Peyer's patch (tissue), 4 donors: ENCODE data around the gene MCAT. TPM values are rescaled to one million over a fixed set of nuclear protein-coding genes. Genes with fewer than 3 reads are reported as not detected.
"Not testable (repeated sequence)": the region's sequence is repeated elsewhere in the genome, so short reads cannot be mapped to it uniquely, and the experiment has no call there.

Experiments
- DNase-seq, 3 donors: peaks; one replicate each; pipeline ENCODE4 v3.0.0-alpha.2; 2017 to 2019
- H3K27ac ChIP-seq, 4 donors: fragments of 200-600 bp; sonication (generic); one replicate each; pipeline ENCODE4 v1.5.1; 2016 to 2019
- H3K27me3 ChIP-seq, 2 donors: fragments of 200-600 bp; sonication (generic); one replicate each; pipeline ENCODE4 v1.5.1; 2019
- H3K36me3 ChIP-seq, 3 donors: fragments of 200-600 bp; sonication (generic); one replicate each; pipeline ENCODE4 v1.5.1; 2016 to 2019
- H3K4me1 ChIP-seq, 4 donors: fragments of 200-600 bp; sonication (generic); one replicate each; pipeline ENCODE4 v1.5.1; 2016 to 2019
- H3K4me3 ChIP-seq, 4 donors: fragments of 200-600 bp; sonication (generic); 1 replicate in 3 of 4; 2 replicates in 1 of 4; pipeline ENCODE4 v1.5.1; 2016 to 2019; ENCODE audit warnings: mild to moderate bottlenecking in 1 of 4
- H3K9me3 ChIP-seq, 4 donors: fragments of 200-600 bp; sonication (generic); one replicate each; pipeline ENCODE4 v1.5.1; 2016 to 2019; ENCODE audit warnings: mild to moderate bottlenecking in 1 of 4
- POLR2A ChIP-seq, 2 donors: fragments of 450-650 bp; IDR thresholded peaks; one replicate each; pipeline ENCODE4 v1.5.1; 2017; ENCODE audit warnings: antibody characterized with exemption in 2 of 2, mild to moderate bottlenecking in 2 of 2, moderate library complexity in 2 of 2
- total RNA-seq, 4 donors: library from RNA; depleted of rRNA; stranded (reverse); fragments of >200 nt; gene quantifications; one replicate each; pipeline ENCODE4 v1.1.0, GENCODE V29; 2016
- TF ChIP-seq, protein P1 (sequence below), 6 experiments: fragments of 450-650 bp in 4 of 6; fragments of 200-600 bp in 2 of 6; sonication (generic) in 1 of 6; IDR thresholded peaks; one replicate each; pipeline ENCODE4 v1.5.1; 2017 to 2019; ENCODE audit warnings: antibody characterized with exemption in 6 of 6, mild to moderate bottlenecking in 3 of 6, moderate library complexity in 1 of 6

MCAT gene
- total RNA-seq, 4 donors from 2014 or later: 9.1 to 28.5 (median 15.1) TPM

DNA sequence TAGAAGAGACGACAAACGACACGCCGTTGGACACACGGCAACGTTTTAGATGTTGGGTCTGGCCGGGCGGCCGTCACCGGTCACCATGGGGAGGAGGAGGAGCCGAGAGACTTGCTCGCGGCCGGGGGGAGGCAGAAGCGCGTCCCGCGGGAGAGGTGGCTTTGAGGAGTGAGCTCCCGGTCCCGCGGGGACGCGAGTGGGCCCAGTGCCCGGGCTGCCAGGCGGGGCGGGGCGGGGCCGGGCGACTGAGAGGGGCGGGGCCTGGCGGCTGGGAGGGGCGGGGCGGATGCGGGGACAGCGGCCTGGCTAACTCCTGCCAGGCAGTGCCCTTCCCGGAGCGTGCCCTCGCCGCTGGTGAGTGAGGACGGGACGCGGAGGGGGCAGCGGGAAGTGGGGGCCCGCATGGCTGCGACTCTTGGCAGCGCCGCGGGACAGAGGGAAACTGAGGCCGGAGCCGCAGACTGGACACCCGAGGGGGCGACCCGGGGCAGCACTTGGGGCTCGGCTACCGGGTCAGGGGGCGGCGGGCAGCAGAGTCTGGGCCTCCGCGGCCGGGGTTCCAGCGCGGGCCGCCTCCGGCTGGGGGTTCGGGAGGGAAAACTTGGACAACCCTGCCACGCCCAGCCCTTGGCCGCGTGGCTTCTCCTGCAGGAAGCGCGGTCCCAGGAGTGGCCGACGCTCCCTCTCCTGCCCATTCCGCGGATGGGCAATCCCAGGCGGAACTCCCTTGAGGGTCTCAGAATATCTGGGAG is 8.2 kb upstream of the MCAT start, which contains the start of gene TSPO:
TSPO (plus strand) TSS at position 309 of the 752 bp plus-strand sequence. CDS start 7,680 bp downstream, outside the sequence.
- Histone ChIP-seq H3K4me3 (peak within 1 kb of the TSS; percentile 53 to 97 (median 92)), H3K27me3 (no peaks in the 10 kb centered on the region), H3K36me3 (no peaks in the 10 kb centered on the region), H3K27ac (peak within 1 kb of the TSS; percentile 77 to 92 (median 84)), H3K9me3 (no peaks in the 10 kb centered on the region), H3K4me1 (peaks cover 0 to 21% (median 9%) of the 10 kb centered on the region in 4 donors)
- TF ChIP-seq, protein P1, sequence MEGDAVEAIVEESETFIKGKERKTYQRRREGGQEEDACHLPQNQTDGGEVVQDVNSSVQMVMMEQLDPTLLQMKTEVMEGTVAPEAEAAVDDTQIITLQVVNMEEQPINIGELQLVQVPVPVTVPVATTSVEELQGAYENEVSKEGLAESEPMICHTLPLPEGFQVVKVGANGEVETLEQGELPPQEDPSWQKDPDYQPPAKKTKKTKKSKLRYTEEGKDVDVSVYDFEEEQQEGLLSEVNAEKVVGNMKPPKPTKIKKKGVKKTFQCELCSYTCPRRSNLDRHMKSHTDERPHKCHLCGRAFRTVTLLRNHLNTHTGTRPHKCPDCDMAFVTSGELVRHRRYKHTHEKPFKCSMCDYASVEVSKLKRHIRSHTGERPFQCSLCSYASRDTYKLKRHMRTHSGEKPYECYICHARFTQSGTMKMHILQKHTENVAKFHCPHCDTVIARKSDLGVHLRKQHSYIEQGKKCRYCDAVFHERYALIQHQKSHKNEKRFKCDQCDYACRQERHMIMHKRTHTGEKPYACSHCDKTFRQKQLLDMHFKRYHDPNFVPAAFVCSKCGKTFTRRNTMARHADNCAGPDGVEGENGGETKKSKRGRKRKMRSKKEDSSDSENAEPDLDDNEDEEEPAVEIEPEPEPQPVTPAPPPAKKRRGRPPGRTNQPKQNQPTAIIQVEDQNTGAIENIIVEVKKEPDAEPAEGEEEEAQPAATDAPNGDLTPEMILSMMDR (IDR thresholded peaks at IDR 0.05): peak in 1 of 6 experiments; percentile 4
- TF ChIP-seq POLR2A (IDR thresholded peaks at IDR 0.05): peak in 1 of 2 donors; percentile 65
- DNase-seq: peak; percentile 66 to 91 (median 85)

DNA sequence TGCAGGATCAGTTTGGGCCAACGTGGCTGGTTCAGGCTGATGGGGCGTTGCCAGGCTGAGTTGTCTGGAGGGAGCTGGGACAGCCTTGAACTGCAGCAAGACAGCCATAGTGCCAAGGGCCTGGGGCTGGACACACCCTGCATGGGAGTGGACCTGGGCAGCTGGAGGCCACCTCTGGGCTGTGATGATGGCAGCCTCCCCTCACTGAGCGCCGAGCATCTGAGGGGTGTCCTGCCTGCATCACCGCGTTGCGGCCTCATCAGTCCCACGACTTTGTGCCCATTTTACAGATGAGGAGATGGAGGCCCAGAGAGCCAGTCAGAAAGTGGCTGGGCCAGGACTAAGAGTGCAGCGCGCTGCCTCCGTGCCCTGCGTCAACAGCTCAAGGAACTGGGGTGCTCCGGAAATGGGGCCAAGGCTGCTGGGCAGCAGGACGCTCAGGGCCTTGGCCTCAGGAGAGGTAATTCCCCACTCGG is 7.6 kb upstream of the MCAT start:
- Histone ChIP-seq H3K9me3 (no peaks in the 10 kb centered on the region), H3K27me3 (no peaks in the 10 kb centered on the region), H3K4me3 (peak overlapping the region; percentile 53 to 97 (median 92)), H3K27ac (peak overlapping the region; percentile 77 to 92 (median 84)), H3K4me1 (peaks cover 0 to 21% (median 8%) of the 10 kb centered on the region in 4 donors), H3K36me3 (no peaks in the 10 kb centered on the region)
- no peak for TF ChIP-seq POLR2A (IDR thresholded peaks at IDR 0.05)
- TF ChIP-seq, protein P1 (IDR thresholded peaks at IDR 0.05): no peak
- DNase-seq: no peak

DNA sequence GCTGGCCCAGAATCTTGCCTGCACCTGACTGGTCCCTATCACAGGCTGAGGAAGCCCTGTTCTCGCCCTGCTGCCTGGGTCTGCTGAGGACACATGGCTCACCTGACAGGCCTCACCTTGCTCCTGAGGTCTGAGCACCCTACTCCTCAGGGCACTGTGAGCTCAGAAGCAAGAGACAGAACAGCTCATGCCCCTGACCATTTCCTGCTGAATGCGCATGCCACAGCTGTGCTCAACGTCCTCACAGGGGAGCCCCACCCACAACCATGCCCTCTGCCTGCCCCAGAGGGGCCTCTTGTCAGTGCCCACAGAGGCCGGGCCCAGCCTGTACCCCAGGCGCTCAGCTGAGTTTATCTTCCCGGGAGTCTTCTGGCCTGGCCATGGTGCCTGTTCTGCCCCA is 5.4 kb upstream of the MCAT start:
- DNase-seq: peak in 1 of 3 donors; percentile 63
- Histone ChIP-seq H3K27ac (peak overlapping the region in 1 of 4 donors; percentile 10), H3K4me3 (no peak overlapping the region), H3K4me1 (peaks cover 0 to 21% (median 4%) of the 10 kb centered on the region in 4 donors), H3K36me3 (no peaks in the 10 kb centered on the region), H3K27me3 (no peaks in the 10 kb centered on the region), H3K9me3 (no peaks in the 10 kb centered on the region)
- no peak for TF ChIP-seq POLR2A (IDR thresholded peaks at IDR 0.05)
- TF ChIP-seq, protein P1 (IDR thresholded peaks at IDR 0.05): no peak

DNA sequence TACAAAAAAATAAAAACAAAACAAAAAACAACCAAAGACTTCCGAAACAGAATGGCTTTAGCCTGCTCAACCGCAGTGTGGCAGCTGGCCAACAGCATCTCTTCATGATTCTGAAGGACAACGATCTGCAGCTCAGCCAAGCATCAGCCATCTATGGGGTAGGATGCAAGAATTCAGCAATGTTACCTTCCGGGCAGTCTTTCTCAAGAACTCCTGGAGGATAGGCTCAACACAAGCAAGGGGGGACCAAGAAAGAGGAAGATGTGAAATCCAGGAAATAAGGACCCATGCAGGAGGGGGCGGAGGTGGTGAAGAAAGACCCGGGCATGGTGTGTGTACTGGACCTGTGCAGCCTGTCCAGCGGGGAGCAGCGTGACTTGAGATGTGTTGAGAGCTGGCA is 4.6 kb upstream of the MCAT start:
- peak in 1 of 3 donors; percentile 30 for DNase-seq
- TF ChIP-seq, protein P1 (IDR thresholded peaks at IDR 0.05): no peak
- no peak for TF ChIP-seq POLR2A (IDR thresholded peaks at IDR 0.05)
- no peaks in the 10 kb centered on the region for H3K9me3 ChIP-seq
- no peak overlapping the region for H3K4me3 ChIP-seq
- no peaks in the 10 kb centered on the region for H3K36me3 ChIP-seq
- H3K27me3 ChIP-seq: no peaks in the 10 kb centered on the region
- peaks cover 0 to 21% (median 3%) of the 10 kb centered on the region in 4 donors for H3K4me1 ChIP-seq
- H3K27ac ChIP-seq: peak overlapping the region in 1 of 4 donors; percentile 55

DNA sequence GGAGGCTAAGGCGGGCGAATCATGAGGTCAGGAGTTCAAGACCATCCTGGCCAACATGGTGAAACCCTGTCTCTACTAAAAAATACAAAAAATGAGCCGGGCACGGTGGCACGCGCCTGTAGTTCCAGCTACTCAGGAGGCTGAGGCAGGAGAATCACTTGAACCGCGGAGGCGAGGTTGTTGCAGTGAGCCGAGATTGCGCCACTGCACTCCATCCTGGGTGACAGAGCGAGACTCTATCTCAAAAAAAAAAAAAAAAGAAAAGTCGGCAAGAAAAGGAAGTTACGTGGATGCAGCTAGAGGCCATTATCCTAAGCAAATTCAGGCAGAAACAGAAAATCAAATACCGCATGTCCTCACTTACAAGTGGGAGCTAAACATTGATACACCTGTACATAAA is 3.1 kb upstream of the MCAT start:
- H3K27me3 ChIP-seq, H3K36me3 ChIP-seq, H3K9me3 ChIP-seq, H3K27ac ChIP-seq, DNase-seq, H3K4me3 ChIP-seq: not testable (repeated sequence)
- peaks cover 0 to 15% (median 11%) of the 10 kb centered on the region in 4 donors for H3K4me1 ChIP-seq

DNA sequence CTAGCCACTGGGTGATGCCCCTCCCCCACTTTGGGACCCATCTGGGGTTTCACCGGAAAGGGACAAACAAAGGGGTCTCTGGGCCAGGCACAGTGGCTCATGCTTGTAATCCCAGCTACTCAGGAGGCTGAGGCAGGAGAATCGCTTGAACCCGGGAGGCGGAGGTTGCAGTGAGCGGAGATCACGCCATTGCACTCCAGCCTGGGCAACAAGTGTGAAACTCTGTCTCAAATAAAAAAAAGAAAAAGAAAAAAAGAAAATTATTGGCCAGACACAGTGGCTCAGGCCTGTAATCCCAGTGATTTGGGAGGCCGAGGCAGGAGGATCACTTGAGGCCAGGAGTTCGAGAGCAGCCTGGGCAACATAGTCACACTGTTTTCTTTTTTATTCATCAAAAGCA is 2.2 kb upstream of the MCAT start:
- not testable (repeated sequence) for DNase-seq, H3K27ac ChIP-seq, H3K9me3 ChIP-seq, H3K36me3 ChIP-seq, H3K27me3 ChIP-seq, H3K4me3 ChIP-seq
- peaks cover 0 to 13% (median 9%) of the 10 kb centered on the region in 4 donors for H3K4me1 ChIP-seq
